GM12891 (cell line): ENCODE data around the gene ATG7.
"Not testable (repeated sequence)": the region's sequence is repeated elsewhere in the genome, so short reads cannot be mapped to it uniquely, and the experiment has no call there.

Source experiments
- DNase-seq: peaks from one replicate; pipeline ENCODE4 v3.0.0; 2011; ENCODE audit warnings: low spot score; ENCODE audit not compliant: insufficient read length
- FAIRE-seq: peaks from 2 replicates; lab custom pipeline; 2011; peaks lifted over from hg19 to GRCh38; lab: Jason Lieb, UNC
- PAX5 ChIP-seq: IDR thresholded peaks from 2 replicates; pipeline ENCODE4 v1.6.1; 2011; ENCODE audit warnings: low read length, moderate library complexity, mild to moderate bottlenecking; ENCODE audit not compliant: insufficient read depth, severe bottlenecking
- POLR2A ChIP-seq: IDR thresholded peaks from 2 replicates; pipeline ENCODE4 v1.6.1; 2011; ENCODE audit warnings: low read depth, low read length, control low read depth
- POLR2AphosphoS5 ChIP-seq: IDR thresholded peaks from 2 replicates; pipeline ENCODE4 v1.6.1; 2011; ENCODE audit warnings: low read depth, low read length, control low read depth
- POU2F2 ChIP-seq: IDR thresholded peaks from 2 replicates; pipeline ENCODE4 v1.6.1; 2011; ENCODE audit warnings: low read depth, mild to moderate bottlenecking, control low read depth, low read length, moderate library complexity
- SPI1 ChIP-seq: IDR thresholded peaks from 2 replicates; pipeline ENCODE4 v1.6.1; 2011; ENCODE audit warnings: low read depth, low read length, control low read depth
- TAF1 ChIP-seq: IDR thresholded peaks from 2 replicates; pipeline ENCODE4 v1.6.1; 2011; ENCODE audit warnings: low read depth, low read length, control low read depth

The ATG7 gene

DNA sequence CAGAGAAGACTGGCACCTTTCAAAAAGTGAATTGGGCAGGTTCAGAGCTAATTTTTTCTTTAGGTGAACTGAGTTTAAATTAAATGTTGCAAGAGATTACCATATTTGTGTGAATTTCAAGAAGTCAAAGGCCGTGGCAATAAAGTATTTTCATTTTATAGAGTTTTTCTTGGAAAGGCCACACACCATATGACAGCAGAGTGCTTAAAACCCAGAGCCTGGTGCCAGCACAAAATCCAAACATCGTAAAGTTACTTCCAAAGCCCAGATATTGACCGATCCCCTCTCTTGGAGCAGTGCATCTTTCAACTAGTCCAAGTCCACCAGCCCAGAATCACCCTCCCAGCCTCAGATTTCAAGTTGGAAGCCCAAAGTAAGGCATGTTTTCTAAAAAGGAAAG, 207.0 kb downstream of the ATG7 start:
- FAIRE-seq (no peak), DNase-seq (no peak)
- TF ChIP-seq PAX5 (no peak), POLR2AphosphoS5 (no peak), TAF1 (no peak), POU2F2 (no peak), SPI1 (no peak), POLR2A (no peak)

DNA sequence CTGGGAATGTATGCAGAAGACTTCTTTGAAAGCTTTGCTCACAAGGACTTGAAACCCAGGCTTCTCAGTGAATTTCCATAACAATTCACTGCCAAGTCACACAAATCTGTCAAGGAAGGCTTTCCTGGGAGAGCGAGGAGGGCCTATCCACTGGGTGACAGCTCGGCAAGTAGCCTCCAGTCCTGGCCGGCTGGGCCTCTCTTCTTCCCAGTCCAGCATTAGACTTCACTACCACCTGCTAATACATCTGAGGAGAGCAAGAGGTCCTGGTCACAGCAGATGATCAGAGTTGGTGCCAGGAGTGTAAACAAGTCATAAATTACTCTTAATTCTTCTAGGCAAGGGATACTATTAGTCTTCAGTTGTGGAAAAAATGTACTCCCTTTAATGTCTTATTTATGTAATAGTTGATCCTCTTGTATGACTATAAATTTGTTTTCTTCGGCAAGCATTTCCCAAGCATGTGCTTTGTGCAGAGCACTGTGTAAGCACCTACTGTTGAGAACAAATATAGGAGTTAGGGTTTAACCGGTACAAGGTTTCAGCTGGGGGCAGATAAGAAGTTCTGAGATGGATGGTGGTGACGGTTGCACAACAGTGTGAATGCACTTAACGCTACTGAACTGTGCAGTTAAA, 208.6 kb downstream of the ATG7 start:
- FAIRE-seq (no peak), DNase-seq (no peak)
- TF ChIP-seq POU2F2 (no peak), POLR2AphosphoS5 (no peak), PAX5 (no peak), TAF1 (no peak), POLR2A (no peak), SPI1 (no peak)

DNA sequence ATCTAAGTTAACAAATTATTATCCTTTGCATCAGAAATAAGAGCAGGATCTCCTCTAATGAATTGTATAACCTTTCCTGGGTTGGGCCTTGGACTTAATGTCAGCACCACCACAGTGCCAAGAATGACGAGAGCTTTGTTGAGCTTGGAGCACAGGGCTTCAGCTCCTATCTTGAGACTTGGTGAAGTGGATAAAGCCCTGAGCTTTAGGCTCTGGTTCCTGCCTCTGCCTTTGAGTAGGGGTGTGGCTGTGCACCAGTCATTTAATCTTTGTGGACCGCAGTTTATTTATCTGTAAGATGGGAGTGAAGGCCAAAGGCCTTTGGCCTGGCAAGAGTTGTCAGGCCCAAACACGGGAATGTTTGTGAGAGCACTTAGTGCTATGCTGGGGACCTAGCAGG, 209.4 kb downstream of the ATG7 start:
- FAIRE-seq = no peak
- DNase-seq = no peak
- TF ChIP-seq POLR2AphosphoS5 (no peak), TAF1 (no peak), POU2F2 (no peak), SPI1 (no peak), POLR2A (no peak), PAX5 (no peak)

DNA sequence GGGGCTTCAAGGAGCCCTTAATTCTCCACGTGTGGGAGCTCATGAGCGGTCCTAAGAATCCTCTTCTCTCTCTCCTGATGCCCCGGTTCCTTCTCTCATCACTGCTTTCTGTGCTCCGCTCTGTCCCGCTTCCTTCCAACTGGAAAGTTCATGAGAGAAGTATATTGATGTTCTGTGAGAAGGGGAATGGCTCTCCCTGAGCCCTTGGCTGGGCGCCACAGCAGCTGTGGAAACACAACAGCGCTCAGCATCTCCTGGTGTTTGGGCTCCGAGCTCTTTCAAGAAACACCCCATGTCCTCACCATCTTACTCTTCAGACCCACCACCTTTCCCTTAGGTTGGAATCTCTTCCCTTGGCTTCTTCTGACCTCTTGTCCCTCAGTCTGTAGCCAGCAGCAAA, 209.8 kb downstream of the ATG7 start:
- no peak for FAIRE-seq
- DNase-seq = no peak
- TF ChIP-seq POLR2AphosphoS5 (no peak), SPI1 (no peak), POU2F2 (no peak)

DNA sequence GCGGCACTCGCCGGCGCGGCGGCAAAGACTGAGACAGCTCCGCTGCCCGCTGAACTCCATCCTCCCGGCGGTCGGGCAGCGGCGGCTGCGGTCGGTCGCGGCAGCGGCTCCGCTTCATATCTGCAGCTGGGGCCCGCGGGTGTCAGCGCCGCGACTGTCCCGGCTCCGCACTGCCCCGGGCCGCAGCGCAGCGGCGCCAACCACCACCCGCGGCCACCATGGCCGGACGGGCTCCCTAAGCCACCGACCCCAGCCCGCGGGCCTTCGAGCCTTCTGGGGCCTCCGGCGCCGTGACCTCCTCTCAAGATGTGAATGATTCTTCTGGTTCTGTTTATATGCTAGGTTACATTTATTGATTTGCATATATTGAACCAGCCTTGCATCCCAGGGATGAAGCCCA, 216.2 kb downstream of the ATG7 start:
- not testable (repeated sequence) for FAIRE-seq

DNA sequence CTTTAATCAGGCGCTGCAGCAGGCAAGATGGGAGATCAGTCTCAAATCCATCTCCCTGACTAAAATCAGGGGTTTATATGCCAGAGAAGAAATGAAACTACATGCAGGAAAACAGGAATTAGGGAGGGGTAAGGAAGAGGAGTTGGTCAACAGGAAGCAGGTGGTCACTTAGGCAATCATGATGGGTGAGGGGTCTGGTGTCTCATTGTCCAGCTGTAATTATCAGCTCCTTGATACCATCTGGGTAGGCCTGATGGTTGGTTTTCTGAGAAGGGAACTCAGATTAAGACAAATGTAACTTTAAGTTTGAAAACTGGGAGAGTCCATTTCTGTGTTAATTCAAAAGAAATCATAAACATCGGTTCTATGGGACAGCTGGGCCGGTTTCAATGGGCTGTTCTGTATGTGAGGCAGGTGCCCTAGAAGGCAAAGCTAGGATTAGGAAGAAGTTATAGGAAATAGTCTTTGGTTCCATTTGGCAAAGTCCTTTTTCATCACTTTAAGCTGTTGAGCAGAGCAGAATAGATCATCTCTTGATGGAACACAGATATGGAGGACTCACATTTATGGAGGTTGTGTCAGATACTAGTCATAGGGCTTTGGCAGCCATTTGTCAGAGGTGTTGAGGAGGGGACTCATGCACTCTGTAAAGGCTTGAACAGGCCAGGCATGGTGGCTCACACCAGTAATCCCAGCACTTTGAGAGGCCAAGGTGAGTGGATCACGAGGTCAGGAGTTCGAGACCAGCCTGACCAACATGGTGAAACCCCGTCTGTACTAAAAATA, 222.1 kb downstream of the ATG7 start:
- DNase-seq = no peak
- no peak for FAIRE-seq

More for the DNA sequence above, 216.2 kb downstream of the ATG7 start:
- DNase-seq = not testable (repeated sequence)

DNA sequence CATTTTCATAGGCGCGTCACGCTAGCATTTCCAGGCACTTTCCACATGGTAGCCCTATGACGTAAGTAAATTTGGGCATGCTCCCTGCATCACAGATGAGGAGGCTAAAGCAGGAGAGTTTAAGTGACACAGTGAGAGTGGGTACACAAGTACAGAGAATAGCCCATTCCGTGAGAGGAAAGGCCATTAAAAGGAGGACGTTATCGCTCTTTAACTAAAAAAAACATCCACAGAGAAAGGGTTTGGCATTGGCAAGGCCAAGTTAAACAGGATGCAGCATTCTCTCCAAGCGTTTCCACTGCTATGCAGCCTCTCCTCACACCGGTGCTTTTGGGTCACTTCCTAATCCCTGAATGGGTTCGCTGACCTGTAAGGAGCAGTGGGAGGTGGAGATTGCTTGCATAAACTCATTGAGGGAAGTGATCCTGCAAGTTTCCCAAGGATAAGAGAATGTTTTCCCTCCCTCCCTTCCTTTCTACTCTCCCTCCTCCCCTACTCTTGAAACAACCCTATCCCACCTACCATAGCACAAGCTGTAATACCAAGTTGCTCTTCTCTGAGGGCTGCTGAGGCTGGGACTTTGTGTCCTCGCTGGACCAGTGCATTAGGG, 223.9 kb downstream of the ATG7 start:
- TF ChIP-seq POU2F2 (no peak), TAF1 (no peak), PAX5 (no peak), POLR2A (no peak), SPI1 (no peak), POLR2AphosphoS5 (no peak)
- FAIRE-seq (no peak), DNase-seq (no peak)

More for the DNA sequence above, 222.1 kb downstream of the ATG7 start:
- TF ChIP-seq POLR2AphosphoS5 = no peak
- no peak for TF ChIP-seq PAX5
- no peak for TF ChIP-seq TAF1
- no peak for TF ChIP-seq SPI1
- no peak for TF ChIP-seq POLR2A
- TF ChIP-seq POU2F2 = no peak

DNA sequence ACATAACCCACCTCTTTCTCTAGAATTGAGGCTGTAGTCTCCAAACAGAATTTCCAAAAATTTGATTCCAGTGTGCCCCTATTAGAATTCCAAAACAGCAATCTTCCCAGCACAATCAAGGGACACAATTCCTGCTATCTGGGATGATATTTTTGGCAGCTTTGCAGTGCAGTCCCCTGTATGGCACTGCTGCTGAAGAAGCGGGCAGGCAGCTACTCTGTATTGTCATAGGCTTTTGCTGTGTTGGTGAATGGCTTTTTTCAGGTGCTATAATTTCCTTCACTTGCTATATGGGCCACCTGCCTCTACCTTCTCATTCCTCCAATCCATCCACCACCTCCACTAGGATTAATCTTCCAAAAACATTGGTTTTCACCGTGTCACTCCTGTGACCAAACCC, 226.0 kb downstream of the ATG7 start:
- FAIRE-seq = no peak
- no peak for DNase-seq
- no peak for TF ChIP-seq POU2F2
- no peak for TF ChIP-seq SPI1
- no peak for TF ChIP-seq PAX5
- TF ChIP-seq POLR2A = no peak

DNA sequence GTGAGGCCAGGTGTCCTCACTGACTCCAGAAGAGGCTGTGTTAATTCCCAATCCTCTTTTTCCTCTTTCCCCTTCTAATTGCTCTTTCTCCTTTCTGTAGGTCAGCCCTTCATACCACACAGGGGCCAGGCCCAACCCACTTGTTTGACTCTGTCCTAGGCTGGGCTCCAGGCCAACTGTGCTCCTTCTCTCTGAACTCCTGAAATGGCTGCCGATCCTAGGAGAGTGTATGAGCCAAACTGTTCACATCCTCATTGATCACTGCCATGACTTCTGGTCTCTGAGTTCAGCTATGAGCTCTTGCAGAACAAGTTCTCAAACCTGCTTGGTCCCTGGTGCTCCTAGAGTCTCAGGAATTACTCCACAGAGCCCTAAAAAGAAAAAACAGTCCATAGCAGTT, 226.4 kb downstream of the ATG7 start:
- FAIRE-seq = no peak
- DNase-seq = no peak
- no peak for TF ChIP-seq POU2F2
- TF ChIP-seq PAX5 = no peak
- TF ChIP-seq POLR2A = no peak
- TF ChIP-seq TAF1 = no peak
- TF ChIP-seq SPI1 = no peak
- no peak for TF ChIP-seq POLR2AphosphoS5

DNA sequence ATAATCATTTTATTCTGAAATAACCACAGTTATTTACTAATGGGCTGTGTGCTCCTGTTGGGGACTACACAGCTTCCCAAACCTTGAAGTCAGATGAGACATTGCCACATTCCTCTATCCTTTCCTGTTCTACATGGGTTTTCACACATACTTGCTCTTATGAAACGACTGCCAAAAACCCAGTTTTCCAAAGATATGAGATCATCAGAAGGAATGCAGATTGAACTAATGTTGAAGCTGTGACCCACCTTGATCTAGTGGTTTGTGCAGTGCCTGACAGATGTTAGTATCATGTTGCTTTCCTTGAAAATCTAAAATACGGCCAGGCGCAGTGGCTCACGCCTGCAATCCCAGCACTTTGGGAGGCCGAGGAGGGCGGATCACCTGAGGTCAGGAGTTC, 226.9 kb downstream of the ATG7 start:
- DNase-seq = no peak
- no peak for FAIRE-seq
- TF ChIP-seq POU2F2 (no peak), POLR2A (no peak), PAX5 (no peak), POLR2AphosphoS5 (no peak), SPI1 (no peak), TAF1 (no peak)

DNA sequence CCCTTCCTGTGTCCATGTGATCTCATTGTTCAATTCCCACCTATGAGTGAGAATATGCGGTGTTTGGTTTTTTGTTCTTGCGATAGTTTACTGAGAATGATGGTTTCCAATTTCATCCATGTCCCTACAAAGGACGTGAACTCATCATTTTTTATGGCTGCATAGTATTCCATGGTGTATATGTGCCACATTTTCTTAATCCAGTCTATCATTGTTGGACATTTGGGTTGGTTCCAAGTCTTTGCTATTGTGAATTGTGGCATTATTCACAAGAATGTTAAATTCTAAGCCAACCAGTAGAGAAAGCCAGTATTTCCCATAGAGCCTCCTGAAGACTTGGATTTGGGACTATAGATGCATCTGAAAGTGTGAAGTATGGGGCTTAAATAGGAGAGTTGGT, 230.2 kb downstream of the ATG7 start:
- DNase-seq, FAIRE-seq: not testable (repeated sequence)
